DOHH2 (cell line): Measurements from ENCODE around the gene GBF1.

ENCODE experiments used
- H3F3A ChIP-seq: fragments of 200-600 bp; sonication (generic), shearing (Covaris generic); 2 replicates; pipeline ENCODE4 v1.6.0; 2016; ENCODE audit warnings: antibody characterized with exemption, mild to moderate bottlenecking; ENCODE audit not compliant: control insufficient read depth, insufficient read depth
- H3K27ac ChIP-seq: fragments of 200-600 bp; sonication (generic); 2 replicates; pipeline ENCODE4 v1.5.1; 2014; ENCODE audit warnings: low read depth, mild to moderate bottlenecking, low read length, moderate library complexity
- H3K27me3 ChIP-seq: fragments of 200-600 bp; sonication (generic); 2 replicates; pipeline ENCODE4 v1.6.1; 2014; ENCODE audit warnings: mild to moderate bottlenecking, low read length, mixed read lengths; ENCODE audit not compliant: control insufficient read depth
- H3K36me3 ChIP-seq: fragments of 200-600 bp; sonication (generic); 2 replicates; pipeline ENCODE4 v1.6.1; 2014; ENCODE audit warnings: mild to moderate bottlenecking, low read length, moderate library complexity, mixed read lengths; ENCODE audit not compliant: control insufficient read depth
- H3K4me1 ChIP-seq: fragments of 200-600 bp; sonication (generic); 2 replicates; pipeline ENCODE4 v1.6.1; 2014; ENCODE audit warnings: mild to moderate bottlenecking, low read length, mixed read lengths; ENCODE audit not compliant: control insufficient read depth
- H3K4me2 ChIP-seq: fragments of 200-600 bp; sonication (generic); 2 replicates; pipeline ENCODE4 v1.6.0; 2014; ENCODE audit warnings: mild to moderate bottlenecking, low read length, moderate library complexity
- H3K4me3 ChIP-seq: fragments of 200-600 bp; sonication (generic); 2 replicates; pipeline ENCODE4 v1.5.1; 2014; ENCODE audit warnings: mild to moderate bottlenecking, low read length, mixed read lengths
- H3K79me2 ChIP-seq: fragments of 200-600 bp; sonication (generic); 2 replicates; pipeline ENCODE4 v1.6.1; 2014; ENCODE audit warnings: mild to moderate bottlenecking, low read length, mixed read lengths; ENCODE audit not compliant: control insufficient read depth
- H3K9me2 ChIP-seq: fragments of 200-600 bp; sonication (generic); replicated peaks from 2 replicates; pipeline ENCODE4 v1.6.1; 2014; ENCODE audit warnings: mild to moderate bottlenecking, low read length, mixed read lengths; ENCODE audit not compliant: control insufficient read depth
- H3K9me3 ChIP-seq: fragments of 200-600 bp; sonication (generic); 2 replicates; pipeline ENCODE4 v1.6.1; 2014; ENCODE audit warnings: antibody characterized with exemption, low read length, mixed read lengths; ENCODE audit not compliant: control insufficient read depth, insufficient read depth
- H4K20me1 ChIP-seq: fragments of 200-600 bp; sonication (generic); 2 replicates; pipeline ENCODE4 v1.6.0; 2014; ENCODE audit warnings: low read depth, mild to moderate bottlenecking, antibody characterized with exemption, low read length, moderate library complexity; ENCODE audit not compliant: control insufficient read depth, insufficient read depth
- CTCF ChIP-seq: fragments of 200-600 bp; sonication (generic); IDR thresholded peaks from one replicate; pipeline ENCODE4 v1.5.1; 2014; ENCODE audit warnings: antibody characterized with exemption, mild to moderate bottlenecking, low read depth, low read length; ENCODE audit not compliant: poor library complexity, severe bottlenecking
- EZH2phosphoT487 ChIP-seq: fragments of 200-600 bp; sonication (generic); IDR thresholded peaks from 2 replicates; pipeline ENCODE4 v1.6.1; 2017; ENCODE audit warnings: borderline replicate concordance, mild to moderate bottlenecking, antibody characterized with exemption, low read length, moderate library complexity, mixed read lengths

GBF1 gene

GRCh38 chr10:102341038-102341688, 95.8 kb downstream of the GBF1 start:
- Histone ChIP-seq H3K4me2 (no peak overlapping the region), H3K79me2 (no peaks in the 10 kb centered on the region), H3K4me1 (peaks cover 3% of the 10 kb centered on the region; the same call in 1 of the 2 replicates), H3F3A (no peaks in the 10 kb centered on the region), H4K20me1 (no peaks in the 10 kb centered on the region), H3K36me3 (peaks cover 5% of the 10 kb centered on the region; the same call in 1 of the 2 replicates), H3K27ac (no peak overlapping the region), H3K4me3 (no peak overlapping the region), H3K9me2 (no peaks in the 10 kb centered on the region), H3K27me3 (no peaks in the 10 kb centered on the region), H3K9me3 (no peaks in the 10 kb centered on the region)
- TF ChIP-seq EZH2phosphoT487 = no peak
- no peak for TF ChIP-seq CTCF

- Histone ChIP-seq H3K9me3 (no peaks in the 10 kb centered on the region), H3K4me1 (peaks cover 3% of the 10 kb centered on the region; the same call in 1 of the 2 replicates), H3K27ac (no peak overlapping the region), H3K36me3 (peaks cover 5% of the 10 kb centered on the region; the same call in 1 of the 2 replicates), H3K9me2 (no peaks in the 10 kb centered on the region), H3K4me2 (no peak overlapping the region), H3K79me2 (no peaks in the 10 kb centered on the region), H4K20me1 (no peaks in the 10 kb centered on the region), H3F3A (no peaks in the 10 kb centered on the region), H3K4me3 (no peak overlapping the region), H3K27me3 (no peaks in the 10 kb centered on the region)
- TF ChIP-seq EZH2phosphoT487 (no peak), CTCF (no peak)
Measured at GRCh38 chr10:102342458-102342857, 97.1 kb downstream of the GBF1 start.

GRCh38 chr10:102342958-102343357, 97.6 kb downstream of the GBF1 start:
- H3K27me3 ChIP-seq = no peaks in the 10 kb centered on the region
- H3K36me3 ChIP-seq = peaks cover 5% of the 10 kb centered on the region; the same call in 1 of the 2 replicates
- peaks cover 3% of the 10 kb centered on the region; the same call in 1 of the 2 replicates for H3K4me1 ChIP-seq
- H3F3A ChIP-seq = no peaks in the 10 kb centered on the region
- H3K4me3 ChIP-seq = no peak overlapping the region
- no peaks in the 10 kb centered on the region for H4K20me1 ChIP-seq
- H3K9me2 ChIP-seq = no peaks in the 10 kb centered on the region
- H3K9me3 ChIP-seq = no peaks in the 10 kb centered on the region
- no peak overlapping the region for H3K27ac ChIP-seq
- no peaks in the 10 kb centered on the region for H3K79me2 ChIP-seq
- no peak overlapping the region for H3K4me2 ChIP-seq
- TF ChIP-seq CTCF (no peak), EZH2phosphoT487 (no peak)
